GM19468 (cell line): Measurements from ENCODE around the gene TINCR.
"Not testable (repeated sequence)": the region's sequence is repeated elsewhere in the genome, so short reads cannot be mapped to it uniquely, and the experiment has no call there.

ENCODE experiments used
- ATAC-seq: cut with Tn5 transposase; IDR thresholded peaks from one replicate; pipeline ENCODE4 v1.9.1; 2021; ENCODE audit warnings: mild to moderate bottlenecking, moderate library complexity, moderate number of reproducible peaks; ENCODE audit not compliant: unreplicated experiment; ENCODE audit errors: extremely low read depth

Gene TINCR

DNA sequence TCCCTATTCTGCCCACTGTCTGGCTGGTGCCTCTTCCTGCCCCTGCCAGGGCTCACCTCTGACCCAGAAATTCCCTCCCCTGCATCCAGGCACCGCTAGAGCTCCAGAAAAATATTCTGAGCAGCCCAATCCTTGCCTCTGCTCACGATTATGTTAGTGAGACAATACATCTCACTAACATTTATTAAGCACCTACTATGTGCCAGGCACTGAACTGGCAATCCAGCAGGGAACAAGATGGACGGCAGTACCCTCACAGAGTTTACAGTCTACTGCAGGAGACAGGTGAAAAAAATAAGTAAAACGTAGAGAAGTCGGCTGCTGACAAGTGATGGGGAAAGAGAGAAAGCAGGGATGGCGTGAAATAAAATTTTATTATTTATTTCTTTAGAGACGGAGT lies 5.5 kb downstream of the TINCR start:
- no peak for ATAC-seq

DNA sequence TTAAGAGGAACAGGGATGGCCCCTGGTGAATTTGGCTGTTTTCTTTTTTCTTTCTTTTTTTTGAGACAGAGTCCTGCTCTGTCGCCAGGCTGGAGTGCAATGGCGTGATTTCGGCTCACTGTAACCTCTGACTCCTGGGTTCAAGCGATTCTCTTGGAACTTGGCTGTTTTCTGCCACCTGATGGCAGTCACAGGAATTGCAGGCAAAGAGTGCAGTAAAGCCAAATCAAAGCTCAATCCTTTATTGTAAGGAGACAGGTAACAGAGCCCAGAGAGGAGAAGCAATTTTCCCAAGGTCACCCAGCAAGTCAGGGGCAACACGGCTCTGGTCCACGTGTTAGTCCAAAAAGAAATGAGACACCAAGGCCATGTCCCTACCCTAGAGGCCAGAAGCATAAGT lies 6.2 kb downstream of the TINCR start:
- no peak for ATAC-seq

DNA sequence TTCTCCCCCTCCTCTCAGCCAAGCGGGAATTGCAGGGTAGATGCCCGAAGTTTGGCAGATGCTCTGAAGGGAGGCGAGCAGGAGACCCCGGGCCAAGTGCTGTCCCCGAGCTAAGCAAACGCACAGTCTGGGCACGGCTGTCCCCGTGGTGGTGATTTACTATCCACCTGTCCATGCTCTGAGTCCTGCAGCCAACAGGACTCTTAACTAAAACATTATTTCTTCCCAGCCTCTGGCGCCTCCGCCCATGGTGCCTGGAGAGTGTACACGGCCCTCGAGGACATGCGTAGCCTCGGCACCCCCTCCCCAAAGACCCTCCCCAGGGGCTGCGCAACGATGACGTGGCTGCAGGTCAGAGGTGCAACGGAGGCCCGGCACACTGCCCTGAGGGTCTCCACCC lies 7.6 kb downstream of the TINCR start:
- ATAC-seq = no peak

DNA sequence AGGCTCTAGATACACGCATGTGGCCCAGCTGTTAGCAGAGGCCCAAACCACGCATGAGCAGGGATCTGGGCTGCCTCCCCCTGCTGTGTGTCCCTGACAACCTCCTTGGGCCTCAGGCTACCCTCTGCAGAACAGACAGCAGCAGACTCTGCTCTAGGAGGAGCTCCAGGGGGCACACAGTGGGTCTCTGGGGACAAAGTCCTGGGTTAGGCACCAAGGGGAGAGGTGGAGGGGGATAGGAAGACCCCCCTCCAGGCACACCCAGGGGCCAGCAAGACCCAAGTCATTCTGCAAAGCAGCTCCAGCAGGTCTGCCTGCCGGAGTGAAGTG lies 8.0 kb downstream of the TINCR start:
- no peak for ATAC-seq

DNA sequence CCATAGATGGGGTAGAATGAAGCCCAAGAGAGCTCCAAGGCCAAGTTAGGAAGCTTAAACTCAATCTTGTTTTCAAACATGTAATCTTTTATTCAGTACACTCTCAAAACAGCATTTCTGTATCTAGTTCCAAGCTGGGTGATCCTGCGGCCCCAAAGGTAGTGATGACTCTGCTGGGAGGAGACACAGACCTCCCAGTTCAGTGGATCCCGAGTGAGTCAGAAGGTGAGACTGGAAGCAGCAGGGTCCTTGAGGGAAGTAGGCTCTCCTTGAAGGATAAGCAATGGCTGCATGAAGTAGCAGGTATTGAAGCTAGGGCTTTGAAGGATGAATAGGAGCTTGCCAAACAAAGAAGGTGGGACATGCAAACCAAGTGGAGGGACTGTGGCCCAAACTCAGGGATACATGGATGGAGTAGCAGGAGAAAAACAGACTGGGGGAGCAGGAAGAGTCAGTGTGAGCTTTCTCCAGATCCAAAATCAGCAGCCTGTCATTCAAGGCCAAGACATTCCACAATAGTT lies 9.6 kb downstream of the TINCR start:
- ATAC-seq = no peak

DNA sequence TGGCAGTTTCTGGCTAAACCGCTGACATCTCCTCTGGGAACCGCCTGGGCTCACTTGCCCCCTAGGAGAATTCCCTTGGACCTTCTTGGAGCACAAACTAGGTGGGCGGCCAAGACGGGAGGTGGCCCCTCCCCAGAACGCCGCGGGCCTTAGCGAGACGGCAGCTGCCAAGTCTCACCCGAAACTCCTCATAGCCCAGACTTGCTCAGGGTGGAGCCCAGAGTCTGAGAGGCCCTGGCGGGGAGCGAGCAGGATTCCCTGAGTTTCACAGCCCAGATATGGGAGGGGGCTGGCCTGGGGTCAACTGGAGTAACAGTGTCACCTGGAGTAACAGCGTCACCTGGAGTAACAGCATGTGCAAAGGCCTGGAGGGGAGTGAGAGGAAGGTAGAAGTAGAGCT lies 10.1 kb downstream of the TINCR start:
- ATAC-seq = no peak

DNA sequence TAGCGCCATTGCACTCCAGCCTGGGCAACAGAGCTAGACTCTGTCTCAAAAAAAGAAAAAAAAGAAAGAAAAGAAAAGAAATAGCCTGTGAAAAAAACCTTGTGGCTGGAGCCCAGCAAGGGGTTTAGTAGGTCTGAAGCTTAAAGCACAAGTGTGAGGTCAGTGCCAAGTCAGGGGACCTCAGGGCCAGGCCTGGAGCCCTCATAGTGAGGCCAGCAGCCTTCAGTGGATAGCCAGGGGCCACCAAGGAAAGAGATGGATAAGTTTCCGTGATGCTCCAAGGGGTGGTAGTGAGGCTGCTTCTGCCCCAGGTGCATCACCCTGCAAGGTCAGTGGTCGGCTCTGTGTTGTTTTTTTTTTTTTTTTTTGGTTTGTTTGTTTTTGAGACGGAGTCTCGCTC lies 12.9 kb downstream of the TINCR start:
- ATAC-seq = no peak

DNA sequence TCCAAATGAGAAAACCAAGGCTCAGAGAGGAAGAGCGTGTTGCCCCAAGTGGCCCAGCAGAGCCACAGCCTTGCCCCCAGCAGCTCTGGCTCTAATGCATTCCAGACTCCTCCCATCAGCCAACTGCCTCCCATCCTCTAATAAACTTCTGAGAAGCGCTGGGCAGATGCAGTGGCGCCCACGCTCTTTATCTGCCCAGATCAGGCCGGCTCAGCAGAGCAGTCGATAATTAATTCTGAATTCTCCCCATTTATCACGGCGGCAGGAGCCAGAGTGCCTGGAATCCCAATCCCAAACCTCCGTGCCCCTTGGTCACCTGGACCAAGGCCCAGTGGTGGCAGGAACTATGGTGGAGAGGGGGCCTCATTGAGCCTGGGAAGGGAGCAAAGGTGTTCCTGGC lies 13.9 kb downstream of the TINCR start:
- ATAC-seq = no peak

DNA sequence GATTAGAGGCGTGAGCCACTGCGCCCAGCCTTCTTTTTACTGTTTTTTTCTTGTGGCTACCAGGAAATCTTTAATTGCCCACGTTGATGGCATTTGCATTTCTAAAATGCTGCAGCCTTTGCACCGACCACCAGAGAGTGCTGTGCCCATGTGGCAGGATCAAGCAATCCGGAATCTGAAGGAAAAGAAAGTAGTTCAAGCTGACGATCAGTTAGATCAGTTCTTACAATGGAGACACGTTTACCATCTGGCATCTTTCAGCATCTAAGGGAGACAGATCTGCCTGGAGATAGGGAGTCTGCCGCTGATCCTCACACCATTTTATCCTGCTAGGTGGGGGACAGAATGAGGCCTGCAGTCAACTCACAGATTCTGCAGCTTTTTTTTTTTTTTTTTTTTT lies 19.9 kb downstream of the TINCR start:
- no peak for ATAC-seq

DNA sequence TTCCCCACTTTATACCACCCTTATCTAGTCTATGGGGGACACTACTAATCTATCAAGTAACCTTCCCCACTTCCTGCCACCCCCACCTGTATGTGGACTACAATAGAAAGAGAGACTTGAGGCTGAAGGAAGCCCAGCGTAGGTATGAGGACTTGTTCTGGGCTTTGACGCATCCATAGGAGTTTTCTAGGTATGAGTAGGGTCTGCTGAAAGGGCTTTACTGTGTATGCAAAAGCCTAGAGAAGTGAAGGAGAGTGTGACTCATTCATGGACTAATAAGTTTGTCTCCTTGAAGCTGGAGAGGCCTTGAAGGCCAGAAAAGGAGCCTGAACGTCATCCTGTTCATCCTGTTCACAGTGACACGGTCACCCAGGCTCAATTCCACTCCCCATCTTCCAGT lies 21.8 kb downstream of the TINCR start:
- ATAC-seq = no peak

DNA sequence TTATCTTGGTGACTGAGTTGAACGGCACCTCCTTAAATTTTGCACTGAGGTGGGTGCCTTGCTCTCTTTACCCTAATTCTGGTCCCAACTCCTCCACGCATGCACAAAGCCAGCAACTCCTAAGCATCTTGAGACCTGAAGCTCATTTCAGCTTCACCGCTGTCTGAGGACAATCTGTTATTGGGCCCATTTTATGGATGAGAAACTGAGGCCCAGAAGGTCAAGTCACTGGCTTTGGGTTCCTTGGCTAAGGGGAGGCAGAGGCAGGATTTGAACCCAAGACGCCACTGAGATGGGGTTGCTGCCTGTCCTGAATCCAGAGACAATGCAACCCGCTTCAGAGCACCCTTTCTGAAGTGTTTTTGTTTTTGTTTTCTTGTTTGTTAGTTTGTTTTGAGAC lies 22.7 kb downstream of the TINCR start:
- ATAC-seq = no peak

DNA sequence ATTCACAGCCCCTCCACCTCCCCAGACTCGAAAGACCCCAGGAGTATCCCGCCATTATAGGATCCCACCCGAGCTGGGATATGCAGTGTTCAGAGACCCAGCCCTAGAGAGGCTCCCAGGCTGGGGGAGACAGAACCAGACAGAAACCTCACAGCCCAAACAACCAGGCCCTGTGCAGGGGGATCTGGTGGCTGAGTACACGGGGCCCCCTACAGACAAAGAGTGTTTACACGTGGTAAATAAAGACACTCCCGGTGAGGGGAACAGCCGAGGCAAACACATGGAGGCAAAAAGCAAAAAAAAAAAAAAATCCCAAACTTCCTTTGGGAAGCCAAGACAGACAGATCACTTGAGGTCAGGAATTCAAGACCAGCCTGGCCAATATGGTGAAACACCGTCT lies 25.1 kb downstream of the TINCR start:
- no peak for ATAC-seq

DNA sequence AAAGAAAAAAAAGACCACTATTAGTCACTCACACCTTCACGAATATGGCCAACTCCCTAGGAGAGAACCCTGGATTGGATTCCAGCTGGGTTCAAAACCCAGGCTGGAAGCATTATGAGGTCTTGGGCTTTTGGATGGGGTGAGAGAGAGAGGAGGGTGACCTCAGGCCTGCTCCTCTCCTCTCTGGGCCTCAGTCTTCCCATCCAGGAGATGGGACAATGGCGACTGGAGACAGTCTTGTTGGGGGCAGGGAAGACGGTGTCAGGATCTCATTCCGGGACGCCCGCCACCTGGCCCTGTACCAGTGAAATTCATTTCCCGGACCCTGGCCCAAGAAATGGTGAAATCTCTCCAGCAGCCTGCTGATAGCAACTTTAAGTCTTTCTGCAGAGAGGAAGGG lies 26.3 kb downstream of the TINCR start:
- no peak for ATAC-seq

DNA sequence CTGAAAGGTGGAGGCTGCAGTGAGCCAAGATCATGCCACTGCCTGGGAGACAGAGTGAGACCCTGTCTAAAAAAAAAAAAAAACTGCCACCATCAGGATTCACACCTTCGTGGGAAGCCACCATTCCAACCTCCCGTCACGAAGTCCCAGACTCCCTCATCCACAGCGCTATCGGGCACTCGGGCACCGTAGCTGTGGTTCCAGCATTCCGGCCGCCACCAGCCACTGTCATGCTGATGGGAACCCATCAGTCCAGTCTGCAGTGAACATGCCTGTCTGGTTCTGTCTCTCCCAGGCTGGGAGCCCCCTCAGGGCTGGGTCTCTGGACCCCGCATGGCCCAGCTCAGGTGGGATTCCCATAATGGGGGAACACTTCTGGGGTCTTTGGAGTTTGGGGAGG lies 27.5 kb downstream of the TINCR start:
- no peak for ATAC-seq

DNA sequence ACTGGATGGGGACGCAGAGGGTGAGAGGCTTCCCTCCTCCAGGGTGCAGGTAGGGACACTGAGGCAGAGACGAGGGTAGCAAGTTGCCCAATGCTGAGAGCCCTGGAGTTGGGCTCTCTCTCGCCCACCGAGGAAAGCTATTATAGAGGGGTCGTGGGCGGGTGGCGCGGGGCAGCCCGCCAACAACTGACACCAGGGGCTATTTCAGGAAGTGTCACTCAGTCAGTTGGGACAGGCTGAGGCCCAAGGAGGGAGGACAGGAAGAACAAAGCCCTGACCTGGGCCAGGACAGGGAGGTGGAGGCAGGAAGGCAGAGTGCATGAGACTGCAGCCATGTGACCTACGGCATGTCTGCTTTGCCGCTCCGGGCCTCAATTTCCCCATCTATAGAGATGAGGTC lies 29.9 kb downstream of the TINCR start:
- no peak for ATAC-seq

DNA sequence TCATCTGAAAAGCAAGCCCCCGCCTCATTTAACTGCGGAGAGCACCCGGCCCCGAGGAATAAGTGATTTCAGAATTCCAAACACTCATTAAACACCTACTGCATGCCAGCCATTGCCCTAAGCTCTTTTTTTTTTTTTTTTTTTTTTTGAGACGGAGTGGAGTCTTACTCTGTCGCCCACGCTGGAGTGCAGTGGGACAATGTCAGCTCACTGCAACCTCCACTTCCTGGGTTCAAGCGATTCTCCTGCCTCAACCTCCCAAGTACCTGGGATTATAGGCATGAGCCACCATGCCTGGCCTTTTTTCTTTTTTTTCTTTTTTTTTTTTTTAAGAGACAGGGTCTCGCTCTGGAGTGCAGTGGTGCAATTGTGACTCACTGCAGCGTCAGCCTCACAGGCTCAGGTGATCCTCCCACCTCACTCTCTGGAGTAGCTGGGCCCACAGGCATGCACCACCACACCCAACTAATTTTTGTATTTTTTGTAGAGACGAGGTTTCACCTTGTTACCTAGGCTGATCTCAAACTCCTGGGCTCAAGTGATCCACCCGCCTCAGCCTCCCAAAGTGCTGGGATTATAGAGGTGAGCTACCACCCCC lies 30.7 kb downstream of the TINCR start:
- ATAC-seq = not testable (repeated sequence)

DNA sequence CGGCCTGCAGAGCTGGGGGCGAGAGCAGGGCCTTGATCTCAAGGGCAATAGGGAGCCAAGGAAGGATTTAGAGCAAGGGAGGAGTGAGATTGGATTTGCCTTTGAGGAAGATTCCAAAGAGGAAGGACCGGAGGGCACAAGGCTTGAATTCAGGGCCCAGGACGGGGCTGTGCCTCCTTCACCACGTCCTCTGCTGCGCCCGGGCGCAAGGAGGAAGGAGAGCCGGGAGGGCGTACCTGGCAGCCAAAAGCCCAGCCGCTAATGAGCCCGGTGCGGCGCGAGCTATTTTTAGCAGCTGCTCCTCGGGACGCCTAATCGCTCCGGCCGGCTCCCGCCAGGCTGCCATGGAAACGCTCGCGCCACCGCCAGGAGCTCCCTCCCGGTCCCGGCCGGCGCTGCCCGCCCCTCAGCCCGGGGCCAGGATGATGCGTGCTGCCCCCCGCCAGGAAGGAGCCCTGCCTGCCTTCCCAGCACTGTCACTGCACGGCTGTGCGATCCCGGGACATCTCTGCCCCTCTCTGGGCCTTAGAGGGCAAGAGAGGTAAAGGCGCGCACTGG lies 31.3 kb downstream of the TINCR start:
- ATAC-seq = no peak

DNA sequence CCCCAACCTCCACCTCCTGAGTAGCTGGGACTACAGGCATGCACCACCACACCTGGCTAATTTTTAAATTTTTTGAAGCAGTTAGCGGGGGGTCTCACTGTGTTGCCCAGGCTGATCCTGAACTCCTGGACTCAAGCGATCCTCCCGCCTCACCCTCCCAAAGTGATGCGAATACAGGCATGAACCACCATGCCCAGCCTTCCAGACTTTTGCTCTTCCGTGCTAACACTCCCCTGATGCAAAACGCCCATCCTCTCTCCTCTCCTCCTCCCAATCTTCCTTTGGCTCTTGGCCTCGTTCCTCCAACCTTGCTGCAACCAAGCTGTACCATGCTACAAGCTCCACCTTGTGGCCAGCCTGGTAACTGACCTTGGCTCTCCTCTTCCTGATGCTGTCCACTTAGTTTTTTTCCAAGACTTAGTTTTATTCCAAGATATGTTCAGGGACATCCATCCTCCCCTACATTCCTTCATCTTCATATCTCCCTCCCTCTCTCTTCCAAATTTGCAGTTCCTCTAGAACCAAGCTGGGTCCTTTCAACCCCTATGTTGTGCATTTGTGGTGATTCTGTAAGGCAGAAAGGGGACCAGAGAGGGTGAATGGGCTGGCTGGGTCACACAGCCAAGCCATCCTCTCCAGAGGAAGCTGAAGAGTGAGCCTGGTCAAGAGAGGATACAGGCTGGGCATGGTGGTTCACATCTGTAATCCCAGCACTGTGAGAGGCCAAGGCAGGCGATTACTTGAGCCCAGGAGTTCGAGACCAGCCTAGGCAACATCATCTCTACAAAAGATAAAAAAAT lies 32.8 kb downstream of the TINCR start:
- no peak for ATAC-seq

DNA sequence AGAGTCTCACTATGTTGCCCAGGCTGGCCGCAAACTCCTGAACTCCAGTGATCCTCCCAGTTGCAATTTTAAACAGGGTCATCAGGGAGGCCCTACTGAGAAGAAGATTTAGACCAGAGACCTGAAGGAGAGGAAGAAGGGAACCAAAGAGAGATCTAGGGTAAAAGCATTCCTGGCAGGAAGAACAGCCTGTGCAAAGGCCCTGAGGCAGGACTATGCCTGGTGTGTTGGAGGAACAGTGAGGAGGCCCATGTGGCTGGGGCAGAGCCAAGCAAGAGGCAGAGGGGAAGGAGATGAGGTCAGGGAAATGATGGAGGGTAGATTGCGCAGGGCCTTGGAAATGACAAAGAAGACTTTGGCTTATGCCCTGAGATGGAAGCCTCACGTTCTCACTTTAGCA lies 34.5 kb downstream of the TINCR start:
- ATAC-seq = no peak

DNA sequence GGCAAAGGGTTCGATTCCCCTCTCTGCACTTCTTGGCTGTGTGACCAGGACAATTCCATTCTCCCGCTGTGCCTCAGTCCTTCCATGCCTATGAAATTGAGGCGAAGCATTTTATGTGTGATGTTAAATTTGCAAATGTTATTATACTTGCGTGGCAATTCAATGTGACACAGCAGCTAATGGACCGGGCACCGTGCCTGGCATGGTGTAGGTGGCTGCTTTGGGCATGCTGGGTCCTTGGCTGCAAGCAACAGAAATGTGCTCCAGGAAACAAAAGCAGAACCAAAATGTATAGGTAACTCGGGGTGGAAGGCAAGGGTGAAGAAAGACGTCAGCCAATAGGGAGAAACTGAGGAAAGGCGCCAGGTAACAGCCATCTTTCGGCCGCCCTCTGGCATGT lies 37.1 kb downstream of the TINCR start:
- no peak for ATAC-seq

DNA sequence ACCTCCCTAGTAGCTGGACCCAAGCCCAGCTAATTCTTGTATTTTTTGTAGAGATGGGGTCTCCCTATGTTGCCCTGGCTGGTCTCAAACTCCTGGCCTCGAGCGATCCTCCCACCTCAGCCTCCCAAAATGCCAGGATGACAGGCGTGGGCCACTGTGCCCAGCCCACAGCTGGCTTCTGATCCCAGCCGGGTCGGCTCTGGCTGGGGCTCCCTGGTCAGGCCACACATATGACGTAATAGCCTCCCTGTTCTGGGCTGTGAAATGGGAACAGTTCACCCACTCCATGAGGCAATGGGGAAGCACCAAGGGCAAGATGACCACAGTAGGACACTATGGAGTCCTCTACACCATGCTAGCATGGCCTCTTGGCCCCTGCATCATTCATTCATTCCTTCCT lies 41.1 kb downstream of the TINCR start:
- no peak for ATAC-seq

DNA sequence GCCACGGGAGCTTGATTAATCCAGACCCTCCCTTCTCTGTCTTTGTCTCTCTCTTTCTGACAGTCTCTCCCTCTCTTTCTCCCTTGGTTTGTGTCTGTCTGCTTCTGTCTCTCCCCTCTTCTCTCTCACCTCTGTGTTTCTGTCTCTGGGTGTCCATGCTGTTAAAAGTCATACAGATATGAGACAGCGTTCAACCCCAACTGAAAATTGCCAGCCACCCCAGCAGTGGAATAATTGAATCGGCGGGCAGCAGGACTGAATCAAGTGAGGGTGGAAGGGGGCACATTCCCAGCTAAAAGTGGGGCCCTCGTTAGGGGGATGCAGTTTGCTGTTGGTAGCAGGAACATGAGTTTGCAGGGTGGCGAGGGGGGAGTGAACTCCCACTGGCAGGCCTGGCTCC lies 43.7 kb downstream of the TINCR start:
- ATAC-seq = no peak
